Measurements from ENCODE around the gene LONP1. TPM values are rescaled to one million over a fixed set of nuclear protein-coding genes. Genes with fewer than 3 reads are reported as not detected.

LONP1 gene
- total RNA-seq, 1 experiment from 2014 or later = 186 TPM

- H3K27me3 Mint-ChIP-seq (ENCODE audit: low read depth) = no peaks in the 10 kb centered on the region
- ChIA-PET POLR2A (interaction anchor here (0.7 kb wide), 1 partner anchor 171 kb away, joined by 3 read pairs; no protein-coding TSS in a partner anchor), CTCF (interaction anchor here (0.5 to 4.1 kb wide), 3 partner anchors 21 to 101 kb away, joined by 3 to 15 read pairs (median 3); no protein-coding TSS in a partner anchor)
- peaks cover 75% of the 10 kb centered on the region for H3K36me3 Mint-ChIP-seq
- DNase-seq (ENCODE audit: low spot score) (no peak), ATAC-seq (no peak)
- H3K9me3 Mint-ChIP-seq = no peaks in the 10 kb centered on the region
- 0 out of 2 replicates have a peak, but pooled peaks have one; percentile 50 for TF ChIP-seq ZNF121 (CRISPR knock-in tag; IDR thresholded peaks at IDR 0.05)
- no peak for TF ChIP-seq SMAD3 (CRISPR knock-in tag; IDR thresholded peaks at IDR 0.05; ENCODE audit: borderline replicate concordance)
- peaks cover 11% of the 10 kb centered on the region for H3K4me1 Mint-ChIP-seq
- H3K27ac Mint-ChIP-seq = no peak overlapping the region
- H3K4me3 Mint-ChIP-seq = no peak overlapping the region
These were observed 54.0 kb downstream of the LONP1 start for GRCh38 chr19:5665781-5666513.

GRCh38 chr19:5664515-5664914 is 55.4 kb downstream of the LONP1 start:
- DNase-seq (ENCODE audit: low spot score) (no peak), ATAC-seq (no peak)
- Mint-ChIP-seq H3K4me1 (peaks cover 11% of the 10 kb centered on the region), H3K36me3 (peaks cover 75% of the 10 kb centered on the region), H3K9me3 (no peaks in the 10 kb centered on the region), H3K27ac (no peak overlapping the region), H3K27me3 (ENCODE audit: low read depth) (no peaks in the 10 kb centered on the region), H3K4me3 (no peak overlapping the region)
- TF ChIP-seq CBFB (CRISPR knock-in tag; IDR thresholded peaks at IDR 0.05; ENCODE audit: low read depth) (no peak), ZNF281 (CRISPR knock-in tag; IDR thresholded peaks at IDR 0.05) (no peak), MLX (CRISPR knock-in tag; IDR thresholded peaks at IDR 0.05) (no peak), ZNF532 (CRISPR knock-in tag; IDR thresholded peaks at IDR 0.05; ENCODE audit: borderline replicate concordance) (no peak), USF2 (CRISPR knock-in tag; IDR thresholded peaks at IDR 0.05) (no peak), OVOL2 (CRISPR knock-in tag; IDR thresholded peaks at IDR 0.05; ENCODE audit: borderline replicate concordance) (no peak), AFF4 (CRISPR knock-in tag; IDR thresholded peaks at IDR 0.05; ENCODE audit: borderline replicate concordance) (no peak), RELA (CRISPR knock-in tag; IDR thresholded peaks at IDR 0.05; ENCODE audit: borderline replicate concordance) (no peak)
- POLR2A ChIA-PET = interaction anchor here (0.5 kb wide), 1 partner anchor 227 kb away, joined by 3 read pairs; no protein-coding TSS in a partner anchor
- CTCF ChIA-PET = interaction anchor here (0.9 to 4.1 kb wide), 2 partner anchors 23 to 25 kb away, joined by 3 to 15 read pairs; no protein-coding TSS in a partner anchor

Measured in WTC11 (cell line).